Measurements from ENCODE around the gene GPHN. TPM values are rescaled to one million over a fixed set of nuclear protein-coding genes. Genes with fewer than 3 reads are reported as not detected.

GPHN gene
- total RNA-seq, 1 experiment from 2014 or later: 12.6 TPM

- peak; percentile 60 for DNase-seq (ENCODE audit: low read depth)
These were observed 720.5 kb downstream of the GPHN start for GRCh38 chr14:67228325-67228984.

Other genes starting within 250 kb of the GPHN start
- not detected in 2 replicates for gene CCDC196, start 21.8 kb upstream of the GPHN start, total RNA-seq (2014; rRNA removed; shearing (Covaris generic))

All from M059J (cell line).